Ovary (tissue), 9 donors: ENCODE measurements around the gene NECTIN2. TPM values are rescaled to one million over a fixed set of nuclear protein-coding genes. Genes with fewer than 3 reads are reported as not detected.

Experiments used
- DNase-seq, 5 donors: peaks; one replicate each; pipeline ENCODE4 v3.0.0-alpha.2; 2019 to 2020
- H3K27ac ChIP-seq, 2 donors: fragments of 200-600 bp; one replicate each; pipeline versions ENCODE4 v1.5.1 to v1.8.0; 2019 to 2022
- H3K27me3 ChIP-seq: fragments of 200-600 bp; one replicate; pipeline ENCODE4 v1.8.0; 2022
- H3K36me3 ChIP-seq: fragments of 200-600 bp; sonication (generic); one replicate; pipeline ENCODE4 v1.5.1; 2019
- H3K4me1 ChIP-seq: one replicate; pipeline ENCODE4 v1.8.1; 2013; ENCODE audit warnings: mild to moderate bottlenecking, moderate library complexity; ENCODE audit not compliant: insufficient read depth
- H3K4me3 ChIP-seq: fragments of 200-600 bp; sonication (generic); one replicate; pipeline ENCODE4 v1.5.1; 2017
- H3K9me3 ChIP-seq, 2 donors: fragments of 200-600 bp in 1 of 2; sonication (generic) in 1 of 2; one replicate each; pipeline versions ENCODE4 v1.5.1 to v1.8.1; 2013 to 2019; ENCODE audit warnings: mild to moderate bottlenecking in 1 of 2, moderate library complexity in 1 of 2
- CTCF ChIP-seq, 3 donors: fragments of 450-650 bp in 2 of 3; fragments of 200-600 bp in 1 of 3; IDR thresholded peaks; one replicate each; pipeline versions ENCODE4 v1.5.1 to v1.8.0; 2016 to 2022; ENCODE audit warnings: antibody characterized with exemption in 3 of 3, mild to moderate bottlenecking in 1 of 3
- EP300 ChIP-seq: sonication (generic); formaldehyde crosslinking; IDR thresholded peaks from one replicate; pipeline ENCODE4 v1.6.1; 2017; ENCODE audit warnings: antibody characterized with exemption
- POLR2A ChIP-seq: fragments of 450-650 bp; IDR thresholded peaks from one replicate; pipeline ENCODE4 v1.6.1; 2017; ENCODE audit warnings: antibody characterized with exemption, mild to moderate bottlenecking, moderate library complexity
- WGBS, 3 donors: extraction: QIAGEN DNeasy Blood & Tissue Kit in 1 of 3; methylation state at CpG; one replicate each; pipeline versions ENCODE4 v1.1.5 to v1.1.7; 2013 to 2017; 5-methylcytosine and 5-hydroxymethylcytosine counted together
- intact Hi-C, 4 donors: fragments of 100-400 bp; cut with DNase I; formaldehyde crosslinking; loops; one replicate each; pipeline versions ENCODE4 v1.11.0 to v1.15.1; 2022 to 2023
- polyA plus RNA-seq, 2 donors: library from polyadenylated mRNA; stranded (reverse); fragments of 200-250 nt in 1 of 2; fragments of 350-450 nt in 1 of 2; fragmentation: Illumina TruSeq in 1 of 2; extraction: RNeasy Lipid Tissue Mini Kit (QIAGEN cat#74804) in 1 of 2; gene quantifications; one replicate each; pipeline ENCODE4 v1.2.3, GENCODE V29; 2013 to 2014
- total RNA-seq, 7 donors: library from RNA; depleted of rRNA in 2 of 7; stranded (reverse); fragments of >200 nt in 2 of 7; fragmentation: NEBNext Ultra II Directional in 3 of 7; extraction: Animal tissue kit (Norgen Biotek cat#: 25700) in 3 of 7; gene quantifications; one replicate each; pipeline versions ENCODE4 v1.1.0 to v1.2.4, GENCODE V29; 2016 to 2023
- donor health status: DM: no; HTN: no; CAD: no; lungs with moderate emphysema.
- donor health status: DM: no; HTN: no; CAD: no.
- donor health status: Bipolar disorder and iron deficiency.
- donor health status: DM: yes; HTN: yes; CAD: no.
- donor health status: DM: no; HTN: no; CAD: no.
- donor health status: DM: yes; HTN: yes; CAD: no.

Gene NECTIN2
- total and polyA plus RNA-seq, 9 donors = 37.8 to 185 (median 71.8) TPM

GRCh38 chr19:44872661-44873060 lies 26.6 kb downstream of the NECTIN2 start:
- WGBS, 3 donors = 86 to 96% (median 94%) methylated on average over 4 of the region's 4 CpGs

GRCh38 chr19:44874317-44874716 lies 28.2 kb downstream of the NECTIN2 start:
- TF ChIP-seq POLR2A = no peak
- no peak for TF ChIP-seq CTCF (IDR thresholded peaks at IDR 0.05)
- TF ChIP-seq EP300 = no peak
- peaks cover 4% of the 10 kb centered on the region for H3K4me1 ChIP-seq
- no peaks in the 10 kb centered on the region for H3K9me3 ChIP-seq
- DNase-seq = no peak
- no peaks in the 10 kb centered on the region for H3K27me3 ChIP-seq
- no peaks in the 10 kb centered on the region for H3K36me3 ChIP-seq
- intact Hi-C loops = no loop called here
- 84 to 92% (median 88%) methylated on average over 16 of the region's 16 CpGs for WGBS, 3 donors
- no peak overlapping the region for H3K27ac ChIP-seq
- no peak overlapping the region for H3K4me3 ChIP-seq

More at GRCh38 chr19:44872661-44873060, 26.6 kb downstream of the NECTIN2 start:
- H3K36me3 ChIP-seq = no peaks in the 10 kb centered on the region
- no peaks in the 10 kb centered on the region for H3K9me3 ChIP-seq
- H3K4me1 ChIP-seq = peaks cover 2% of the 10 kb centered on the region
- no peak overlapping the region for H3K4me3 ChIP-seq
- TF ChIP-seq EP300 (no peak), CTCF (IDR thresholded peaks at IDR 0.05) (no peak), POLR2A (no peak)
- no peak overlapping the region for H3K27ac ChIP-seq
- intact Hi-C loops = no loop called here
- H3K27me3 ChIP-seq = no peaks in the 10 kb centered on the region
- no peak for DNase-seq

GRCh38 chr19:44875666-44876451 lies 29.8 kb downstream of the NECTIN2 start:
- peaks cover 4% of the 10 kb centered on the region for H3K4me1 ChIP-seq
- intact Hi-C loops = no loop called here
- H3K27me3 ChIP-seq = no peaks in the 10 kb centered on the region
- 38 to 61% (median 42%) methylated on average over 22 of the region's 22 CpGs for WGBS, 3 donors
- TF ChIP-seq POLR2A (no peak), EP300 (no peak), CTCF (IDR thresholded peaks at IDR 0.05) (no peak)
- H3K27ac ChIP-seq = no peak overlapping the region
- no peaks in the 10 kb centered on the region for H3K9me3 ChIP-seq
- DNase-seq = no peak
- H3K4me3 ChIP-seq = no peak overlapping the region
- no peaks in the 10 kb centered on the region for H3K36me3 ChIP-seq

GRCh38 chr19:44876930-44877535 lies 30.9 kb downstream of the NECTIN2 start:
- Histone ChIP-seq H3K9me3 (no peaks in the 10 kb centered on the region), H3K4me3 (no peak overlapping the region), H3K4me1 (peaks cover 4% of the 10 kb centered on the region), H3K27me3 (no peaks in the 10 kb centered on the region), H3K27ac (no peak overlapping the region), H3K36me3 (no peaks in the 10 kb centered on the region)
- no peak for TF ChIP-seq EP300
- no peak for TF ChIP-seq POLR2A
- no peak for TF ChIP-seq CTCF (IDR thresholded peaks at IDR 0.05)
- DNase-seq = no peak
- WGBS, 3 donors = 58 to 69% (median 63%) methylated on average over 5 of the region's 5 CpGs
- intact Hi-C loops = no loop called here
